Measurements from ENCODE around the gene RASA3.

RASA3 gene

GRCh38 chr13:114065141-114065925 is 67.1 kb downstream of the RASA3 start:
- DNase-seq (ENCODE audit: low read depth) = peak; percentile 86
- H3K4me3 ChIP-seq (ENCODE audit: low read length) = peak overlapping the region; percentile 25
- no peak for TF ChIP-seq CTCF (conservative IDR thresholded peaks at IDR 0.05; ENCODE audit: low read depth, low read length)

GRCh38 chr13:114064450-114065140 is 67.8 kb downstream of the RASA3 start:
- H3K4me3 ChIP-seq (ENCODE audit: low read length) = peak overlapping the region; percentile 25
- no peak for DNase-seq (ENCODE audit: low read depth)
- TF ChIP-seq CTCF (conservative IDR thresholded peaks at IDR 0.05; ENCODE audit: low read depth, low read length) = no peak

GRCh38 chr13:114063545-114064449 is 68.6 kb downstream of the RASA3 start:
- no peak for DNase-seq (ENCODE audit: low read depth)
- TF ChIP-seq CTCF (conservative IDR thresholded peaks at IDR 0.05; ENCODE audit: low read depth, low read length) = no peak
- peak overlapping the region; percentile 22 for H3K4me3 ChIP-seq (ENCODE audit: low read length)

GRCh38 chr13:114062754-114063153 is 69.7 kb downstream of the RASA3 start:
- DNase-seq (ENCODE audit: low read depth) = no peak
- no peak for TF ChIP-seq CTCF (conservative IDR thresholded peaks at IDR 0.05; ENCODE audit: low read depth, low read length)
- no peak overlapping the region for H3K4me3 ChIP-seq (ENCODE audit: low read length)

- TF ChIP-seq CTCF (conservative IDR thresholded peaks at IDR 0.05; ENCODE audit: low read depth, low read length) = no peak
- no peak overlapping the region for H3K4me3 ChIP-seq (ENCODE audit: low read length)
Observed at GRCh38 chr13:114062341-114062740, 70.1 kb downstream of the RASA3 start.

GRCh38 chr13:114061744-114062143 is 70.7 kb downstream of the RASA3 start:
- no peak overlapping the region for H3K4me3 ChIP-seq (ENCODE audit: low read length)
- no peak for TF ChIP-seq CTCF (conservative IDR thresholded peaks at IDR 0.05; ENCODE audit: low read depth, low read length)
- no peak for DNase-seq (ENCODE audit: low read depth)

More at GRCh38 chr13:114062341-114062740, 70.1 kb downstream of the RASA3 start:
- no peak for DNase-seq (ENCODE audit: low read depth)

All from retinal pigment epithelial cell (primary cell).